Measurements from ENCODE around the gene ZSCAN16. TPM values are rescaled to one million over a fixed set of nuclear protein-coding genes. Genes with fewer than 3 reads are reported as not detected.

The ZSCAN16 gene
- total and polyA plus RNA-seq, 10 of the 15 experiments (the other 5 are each of a cell fraction or from before 2014, with no cell fraction given) = 4.6 to 13.8 (median 10.3) TPM

GRCh38 chr6:28137505-28137981 is 13.1 kb downstream of the ZSCAN16 start:
- Histone ChIP-seq H3K4me2 (ENCODE audit: control insufficient read depth, insufficient read depth) (peak overlapping the region; percentile 89), H3K79me2 (ENCODE audit: control insufficient read depth, insufficient read depth, low read length) (peaks cover 46% of the 10 kb centered on the region), H3K4me1 (ENCODE audit: control insufficient read depth, insufficient read depth, low read length) (peaks cover 20% of the 10 kb centered on the region), H2AFZ (ENCODE audit: control insufficient read depth, low read depth, low read length) (peak overlapping the region; percentile 91), H3K27ac (ENCODE audit: control insufficient read depth, insufficient read depth) (peak overlapping the region; percentile 92), H3K27me3 (replicated peaks in 1 of 2; ENCODE audit: control insufficient read depth in 2 of 2, insufficient read depth in 2 of 2, low read length in 1 of 2) (no peaks in the 10 kb centered on the region), H3K4me3 (peak overlapping the region; percentile 88), H3K9ac (ENCODE audit: control insufficient read depth, insufficient read depth, low read length) (peak overlapping the region; percentile 97), H4K20me1 (ENCODE audit: control insufficient read depth, insufficient read depth) (no peaks in the 10 kb centered on the region), H3K9me3 (replicated peaks; ENCODE audit: control insufficient read depth, insufficient read depth, low read length) (no peaks in the 10 kb centered on the region), H3K36me3 (ENCODE audit: control insufficient read depth in 2 of 2, insufficient read depth in 2 of 2, low read length in 1 of 2) (no peaks in the 10 kb centered on the region; a peak in 1 of 4 replicates)
- POLR2A ChIA-PET = interaction anchor here (1.0 kb wide), 2 partner anchors 15 to 33 kb away, joined by 3 to 5 read pairs; no protein-coding TSS in a partner anchor
- in situ Hi-C loops (cut with MboI) (no loop called here), intact Hi-C loops (cut with micrococcal nuclease; ENCODE audit: unreplicated experiment) (loop anchor here (1.0 to 10.0 kb wide), 5 partner anchors 57 to 303 kb away; partner anchors contain the start of genes ZKSCAN4, ZNF165 and ZSCAN12)
- ATAC-seq (peak; percentile 55), DNase-seq (ENCODE audit: low read depth, low spot score) (peak; percentile 62), FAIRE-seq (no peak)
- 1% methylated on average over 6 of the region's 6 CpGs for WGBS (ENCODE audit: insufficient coverage, insufficient replicate concordance, low lambda C conversion rate, missing lambda C conversion rate)
- no TSS peak for BruUV-seq (replicated peaks)
- RAD21 ChIA-PET (ENCODE audit: unreplicated experiment) = interaction anchor here (0.8 to 3.1 kb wide), 6 partner anchors 25 to 245 kb away, joined by 3 to 11 read pairs (median 4); partner anchors contain the start of genes ZKSCAN4, ZSCAN26 and ZSCAN31
- SMC1A ChIA-PET (ENCODE audit: uncharacterized antibody, unreplicated experiment) = interaction anchor here (1.0 to 2.3 kb wide), 8 partner anchors 10 to 219 kb away, joined by 3 to 8 read pairs (median 4); partner anchors contain the start of gene ZKSCAN4
- CTCF ChIA-PET = interaction anchor here (1.2 to 2.3 kb wide), 5 partner anchors 13 to 218 kb away, joined by 3 to 16 read pairs (median 6); partner anchors contain the start of genes ZKSCAN4 and ZSCAN16
- TF ChIP-seq CEBPZ (IDR thresholded peaks at IDR 0.05; ENCODE audit: low read depth, low read length) (no peak), MTA3 (IDR thresholded peaks at IDR 0.05; ENCODE audit: borderline replicate concordance, low read length) (no peak), IKZF2 (IDR thresholded peaks at IDR 0.05) (peak; percentile 75), BCL11A (IDR thresholded peaks at IDR 0.05; ENCODE audit: low read depth, low read length) (peak; percentile 75), STAT1 (conservative IDR thresholded peaks at IDR 0.05) (no peak), GATAD2B (conservative IDR thresholded peaks at IDR 0.05; ENCODE audit: low read depth) (no peak), CREB1 (IDR thresholded peaks at IDR 0.05; ENCODE audit: low read depth) (0 out of 2 replicates have a peak, but pooled peaks have one; percentile 22), CHD2 (IDR thresholded peaks at IDR 0.05; ENCODE audit: borderline replicate concordance, low read depth, low read length) (no peak), POU2F2 (IDR thresholded peaks at IDR 0.05; ENCODE audit: borderline replicate concordance, low read depth, low read length) (no peak), RAD21 (IDR thresholded peaks at IDR 0.05; ENCODE audit: insufficient read depth, low read depth, low read length) (no peak), HDGF (IDR thresholded peaks at IDR 0.05) (no peak), ATF7 (IDR thresholded peaks at IDR 0.05; ENCODE audit: low read depth) (peak; percentile 49), SP1 (IDR thresholded peaks at IDR 0.05; ENCODE audit: low read depth, low read length) (no peak), BHLHE40 (IDR thresholded peaks at IDR 0.05; ENCODE audit: borderline replicate concordance in 1 of 2, low read depth in 2 of 2, low read length in 1 of 2) (peak in 1 of 2 experiments; percentile 62; a peak in 1 of 4 replicates), ZNF687 (IDR thresholded peaks at IDR 0.05) (0 out of 2 replicates have a peak, but pooled peaks have one; percentile 16), MYC (IDR thresholded peaks at IDR 0.05; ENCODE audit: insufficient read depth, insufficient read length, insufficient replicate concordance, low read length, severe bottlenecking) (no peak), CREM (IDR thresholded peaks at IDR 0.05; ENCODE audit: low read depth) (peak; percentile 39), IRF4 (IDR thresholded peaks at IDR 0.05; ENCODE audit: low read depth, low read length) (no peak)

Data from GM12878 (cell line).